HG03469 (cell line): Measurements from ENCODE around the gene TRUB2.
A peak's percentile ranks its signal among the peaks of the same experiment; 100 is the strongest.
"Not testable (repeated sequence)": the region's sequence is repeated elsewhere in the genome, so short reads cannot be mapped to it uniquely, and the experiment has no call there.

Experiments
- ATAC-seq: cut with Tn5 transposase; IDR thresholded peaks from one replicate; pipeline ENCODE4 v1.9.1; 2021; ENCODE audit warnings: mild to moderate bottlenecking, moderate library complexity, moderate number of reproducible peaks; ENCODE audit not compliant: unreplicated experiment

TRUB2 gene

GRCh38 chr9:128304136-128304970 is 17.9 kb downstream of the TRUB2 start:
- ATAC-seq: no peak

GRCh38 chr9:128298535-128299482 is 23.4 kb downstream of the TRUB2 start:
- ATAC-seq: no peak

GRCh38 chr9:128297221-128297773 is 24.9 kb downstream of the TRUB2 start:
- ATAC-seq: no peak

- ATAC-seq: no peak
These were observed 25.7 kb downstream of the TRUB2 start for GRCh38 chr9:128296340-128297220.

GRCh38 chr9:128294142-128294541 is 28.1 kb downstream of the TRUB2 start:
- ATAC-seq: no peak

- no peak for ATAC-seq
These were observed 29.2 kb downstream of the TRUB2 start for GRCh38 chr9:128293091-128293490.

- no peak for ATAC-seq
These were observed 30.2 kb downstream of the TRUB2 start for GRCh38 chr9:128292009-128292408.

GRCh38 chr9:128288273-128289004 is 33.8 kb downstream of the TRUB2 start:
- ATAC-seq: no peak

GRCh38 chr9:128286440-128286839 is 35.8 kb downstream of the TRUB2 start:
- no peak for ATAC-seq

- no peak for ATAC-seq
These were observed 37.0 kb downstream of the TRUB2 start for GRCh38 chr9:128285033-128285784.

GRCh38 chr9:128282500-128282899 is 39.7 kb downstream of the TRUB2 start:
- ATAC-seq: no peak

- no peak for ATAC-seq
These were observed 42.1 kb downstream of the TRUB2 start for GRCh38 chr9:128280084-128280622.

GRCh38 chr9:128279088-128280073 is 42.9 kb downstream of the TRUB2 start:
- ATAC-seq: not testable (repeated sequence)

GRCh38 chr9:128276574-128277270 is 45.5 kb downstream of the TRUB2 start:
- no peak for ATAC-seq

- ATAC-seq: peak; percentile 94
These were observed 46.2 kb downstream of the TRUB2 start, which contains the start of gene SWI5 for GRCh38 chr9:128276008-128276573. Gene SWI5, plus strand, starts transcription at chr9:128276276.

GRCh38 chr9:128275198-128276007 is 46.8 kb downstream of the TRUB2 start, which contains the start of gene GOLGA2:
Gene GOLGA2, minus strand, starts transcription at chr9:128276007. Its CDS starts 31 bp downstream, at chr9:128275976.
- peak; percentile 3 for ATAC-seq
